Measurements from ENCODE around the gene PFN1. TPM values are rescaled to one million over a fixed set of nuclear protein-coding genes. Genes with fewer than 3 reads are reported as not detected.
A peak's percentile ranks its signal among the peaks of the same experiment; 100 is the strongest.

PFN1 gene
- total and polyA plus RNA-seq, 2 donors from 2014 or later = 496 to 614 TPM

DNA sequence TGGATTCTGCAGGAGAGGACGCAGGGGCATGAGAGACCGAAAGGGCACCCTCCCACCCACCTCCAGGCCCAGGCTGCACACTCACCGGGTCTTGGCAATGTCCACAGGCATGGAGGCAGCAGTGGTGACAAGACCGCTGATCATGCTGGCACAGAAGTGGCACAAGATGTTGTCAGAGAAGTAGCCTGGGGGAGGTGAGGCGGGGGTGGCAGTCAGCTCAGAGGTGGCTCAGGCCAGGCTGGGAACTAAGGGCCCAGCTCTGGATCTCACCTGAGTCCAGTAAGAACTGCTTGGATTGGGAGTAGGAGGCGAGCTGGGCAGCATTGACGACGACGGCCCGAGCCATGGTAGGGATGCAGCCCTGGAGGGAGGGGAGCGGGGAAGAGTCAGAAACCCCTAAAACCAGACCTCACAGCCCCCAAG lies 10.2 kb downstream of the PFN1 start:
- Histone ChIP-seq H3K4me3 (ENCODE audit: low read length in 3 of 3) (peak overlapping the region in 1 of 3 donors; percentile 95), H3K9me3 (ENCODE audit: control insufficient read depth in 2 of 3, insufficient read depth in 1 of 3, low read length in 3 of 3) (no peaks in the 10 kb centered on the region), H3K4me1 (ENCODE audit: control insufficient read depth in 2 of 3, insufficient read depth in 2 of 3, low read depth in 1 of 3, low read length in 3 of 3) (peaks cover 5 to 30% (median 18%) of the 10 kb centered on the region in 3 donors), H3K9ac (ENCODE audit: low read length in 3 of 3) (peak overlapping the region in 1 of 3 donors; percentile 96), H3K27me3 (ENCODE audit: control insufficient read depth, insufficient read depth, low read length) (no peaks in the 10 kb centered on the region), H3K36me3 (ENCODE audit: control insufficient read depth in 2 of 3, insufficient read depth in 3 of 3, low read length in 3 of 3) (peaks cover 0 to 20% (median 10%) of the 10 kb centered on the region in 3 donors), H3K27ac (ENCODE audit: low read depth in 2 of 2, low read length in 2 of 2) (peak overlapping the region in 1 of 2 donors; percentile 87)
- intact Hi-C loops (cut with DNase I) = no loop called here
- TF ChIP-seq, protein P1, sequence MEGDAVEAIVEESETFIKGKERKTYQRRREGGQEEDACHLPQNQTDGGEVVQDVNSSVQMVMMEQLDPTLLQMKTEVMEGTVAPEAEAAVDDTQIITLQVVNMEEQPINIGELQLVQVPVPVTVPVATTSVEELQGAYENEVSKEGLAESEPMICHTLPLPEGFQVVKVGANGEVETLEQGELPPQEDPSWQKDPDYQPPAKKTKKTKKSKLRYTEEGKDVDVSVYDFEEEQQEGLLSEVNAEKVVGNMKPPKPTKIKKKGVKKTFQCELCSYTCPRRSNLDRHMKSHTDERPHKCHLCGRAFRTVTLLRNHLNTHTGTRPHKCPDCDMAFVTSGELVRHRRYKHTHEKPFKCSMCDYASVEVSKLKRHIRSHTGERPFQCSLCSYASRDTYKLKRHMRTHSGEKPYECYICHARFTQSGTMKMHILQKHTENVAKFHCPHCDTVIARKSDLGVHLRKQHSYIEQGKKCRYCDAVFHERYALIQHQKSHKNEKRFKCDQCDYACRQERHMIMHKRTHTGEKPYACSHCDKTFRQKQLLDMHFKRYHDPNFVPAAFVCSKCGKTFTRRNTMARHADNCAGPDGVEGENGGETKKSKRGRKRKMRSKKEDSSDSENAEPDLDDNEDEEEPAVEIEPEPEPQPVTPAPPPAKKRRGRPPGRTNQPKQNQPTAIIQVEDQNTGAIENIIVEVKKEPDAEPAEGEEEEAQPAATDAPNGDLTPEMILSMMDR (IDR thresholded peaks at IDR 0.05; ENCODE audit: borderline replicate concordance, extremely low read depth, insufficient read depth) = no peak
- no peak for FAIRE-seq
- peak in 1 of 5 donors; percentile 57 for DNase-seq

DNA sequence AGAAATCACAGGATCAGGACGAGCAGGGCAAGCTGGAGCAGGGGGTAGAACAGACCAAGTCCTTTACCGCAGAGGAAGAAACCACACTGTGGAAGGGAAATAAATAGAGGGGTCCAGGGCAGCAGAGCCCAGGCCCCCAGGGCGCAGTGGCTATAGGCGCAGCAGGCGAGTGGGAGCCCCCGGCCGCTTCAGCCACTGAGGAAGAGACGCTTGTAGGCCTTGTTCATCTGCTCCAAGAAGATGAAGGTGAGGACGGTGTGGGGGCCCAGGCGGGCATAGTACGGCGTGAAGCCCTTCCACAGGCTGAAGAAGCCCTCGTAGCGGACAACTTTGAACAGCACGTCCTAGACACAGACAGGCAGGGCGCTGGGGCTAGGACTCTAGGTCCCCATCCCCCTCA lies 10.8 kb downstream of the PFN1 start:
- Histone ChIP-seq H3K9me3 (ENCODE audit: control insufficient read depth in 2 of 3, insufficient read depth in 1 of 3, low read length in 3 of 3) (no peaks in the 10 kb centered on the region), H3K27me3 (ENCODE audit: control insufficient read depth, insufficient read depth, low read length) (no peaks in the 10 kb centered on the region), H3K27ac (ENCODE audit: low read depth in 2 of 2, low read length in 2 of 2) (no peak overlapping the region), H3K9ac (ENCODE audit: low read length in 3 of 3) (no peak overlapping the region), H3K36me3 (ENCODE audit: control insufficient read depth in 2 of 3, insufficient read depth in 3 of 3, low read length in 3 of 3) (peaks cover 0 to 17% (median 6%) of the 10 kb centered on the region in 3 donors), H3K4me1 (ENCODE audit: control insufficient read depth in 2 of 3, insufficient read depth in 2 of 3, low read depth in 1 of 3, low read length in 3 of 3) (peaks cover 5 to 30% (median 18%) of the 10 kb centered on the region in 3 donors), H3K4me3 (ENCODE audit: low read length in 3 of 3) (no peak overlapping the region)
- DNase-seq (no peak), FAIRE-seq (no peak)
- TF ChIP-seq, protein P1 (IDR thresholded peaks at IDR 0.05; ENCODE audit: borderline replicate concordance, extremely low read depth, insufficient read depth) = no peak
- intact Hi-C loops (cut with DNase I) = no loop called here

DNA sequence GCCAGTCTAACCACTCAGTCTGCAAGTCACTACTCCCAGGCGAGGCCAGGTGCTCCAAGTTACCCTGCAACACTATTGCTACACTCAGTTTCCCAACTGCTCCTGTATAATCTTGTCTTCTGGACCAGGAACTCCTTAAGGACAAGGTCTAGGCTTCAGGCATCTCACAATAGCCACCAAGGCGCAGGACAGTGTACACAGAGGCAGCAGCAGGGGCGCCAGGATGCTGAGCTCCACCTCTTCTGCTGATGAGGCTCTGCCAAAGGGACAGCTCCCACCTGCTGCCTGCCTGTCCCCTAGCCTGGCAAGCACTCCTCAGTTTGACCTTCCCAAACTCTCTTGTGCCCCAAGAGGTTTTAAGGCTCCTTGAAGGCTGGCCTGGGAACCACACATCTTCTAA lies 11.9 kb downstream of the PFN1 start:
- DNase-seq (no peak), FAIRE-seq (no peak)
- H3K27ac ChIP-seq (ENCODE audit: low read depth in 2 of 2, low read length in 2 of 2) = no peak overlapping the region
- TF ChIP-seq, protein P1 (IDR thresholded peaks at IDR 0.05; ENCODE audit: borderline replicate concordance, extremely low read depth, insufficient read depth) = no peak
- intact Hi-C loops (cut with DNase I) = no loop called here
- H3K4me1 ChIP-seq (ENCODE audit: control insufficient read depth in 2 of 3, insufficient read depth in 2 of 3, low read depth in 1 of 3, low read length in 3 of 3) = peaks cover 4 to 27% (median 18%) of the 10 kb centered on the region in 3 donors
- no peaks in the 10 kb centered on the region for H3K9me3 ChIP-seq (ENCODE audit: control insufficient read depth in 2 of 3, insufficient read depth in 1 of 3, low read length in 3 of 3)
- H3K36me3 ChIP-seq (ENCODE audit: control insufficient read depth in 2 of 3, insufficient read depth in 3 of 3, low read length in 3 of 3) = peaks cover 0 to 14% (median 3%) of the 10 kb centered on the region in 3 donors
- no peak overlapping the region for H3K4me3 ChIP-seq (ENCODE audit: low read length in 3 of 3)
- no peak overlapping the region for H3K9ac ChIP-seq (ENCODE audit: low read length in 3 of 3)
- H3K27me3 ChIP-seq (ENCODE audit: control insufficient read depth, insufficient read depth, low read length) = no peaks in the 10 kb centered on the region

DNA sequence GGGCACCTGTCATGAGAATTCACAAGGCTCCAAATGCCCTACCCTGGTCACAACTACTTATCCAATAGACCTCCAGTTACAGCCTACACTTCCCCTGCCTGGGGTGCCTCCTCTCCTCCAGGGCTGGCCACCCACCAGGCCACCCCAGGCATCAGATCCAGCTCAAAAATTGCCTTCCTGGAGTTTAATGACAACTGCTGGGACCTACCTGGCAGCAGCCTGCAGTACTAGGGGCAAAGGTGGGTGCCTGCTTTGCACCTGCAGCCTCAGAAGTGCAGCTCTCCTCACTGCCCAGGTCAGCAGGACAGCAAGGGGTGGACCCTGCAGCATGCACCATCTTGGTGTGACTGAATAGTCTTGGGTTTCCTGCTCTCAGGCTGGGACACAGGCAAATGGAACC lies 12.7 kb downstream of the PFN1 start:
- DNase-seq = no peak
- TF ChIP-seq, protein P1 (IDR thresholded peaks at IDR 0.05; ENCODE audit: borderline replicate concordance, extremely low read depth, insufficient read depth) = no peak
- Histone ChIP-seq H3K36me3 (ENCODE audit: control insufficient read depth in 2 of 3, insufficient read depth in 3 of 3, low read length in 3 of 3) (peaks cover 0 to 14% (median 3%) of the 10 kb centered on the region in 3 donors), H3K9ac (ENCODE audit: low read length in 3 of 3) (no peak overlapping the region), H3K27ac (ENCODE audit: low read depth in 2 of 2, low read length in 2 of 2) (no peak overlapping the region), H3K4me1 (ENCODE audit: control insufficient read depth in 2 of 3, insufficient read depth in 2 of 3, low read depth in 1 of 3, low read length in 3 of 3) (peaks cover 0 to 20% (median 12%) of the 10 kb centered on the region in 3 donors), H3K4me3 (ENCODE audit: low read length in 3 of 3) (no peak overlapping the region), H3K27me3 (ENCODE audit: control insufficient read depth, insufficient read depth, low read length) (no peaks in the 10 kb centered on the region), H3K9me3 (ENCODE audit: control insufficient read depth in 2 of 3, insufficient read depth in 1 of 3, low read length in 3 of 3) (no peaks in the 10 kb centered on the region)
- FAIRE-seq = no peak
- intact Hi-C loops (cut with DNase I) = no loop called here
